Activated naive CD4-positive, alpha-beta T cell treated with anti-CD3 and anti-CD28 coated beads, Interleukin-2, amount 50 U/mL, for 24 hours (primary cell): Measurements from ENCODE around the gene OTOP3.

ENCODE experiments used
- H3K27ac Mint-ChIP-seq: one replicate; pipeline ENCODE4 v1.8.0; 2021; ENCODE audit warnings: mild to moderate bottlenecking, mixed read lengths
- H3K27me3 Mint-ChIP-seq: one replicate; pipeline ENCODE4 v1.8.0; 2021; ENCODE audit warnings: mixed read lengths
- H3K36me3 Mint-ChIP-seq: one replicate; pipeline ENCODE4 v1.8.0; 2021; ENCODE audit warnings: mixed read lengths
- H3K4me1 Mint-ChIP-seq: one replicate; pipeline ENCODE4 v1.8.0; 2021; ENCODE audit warnings: mixed read lengths
- H3K4me3 Mint-ChIP-seq: one replicate; pipeline ENCODE4 v1.8.0; 2021; ENCODE audit warnings: mild to moderate bottlenecking, mixed read lengths
- H3K9me3 Mint-ChIP-seq: one replicate; pipeline ENCODE4 v1.8.0; 2021; ENCODE audit warnings: mixed read lengths

The OTOP3 gene

DNA sequence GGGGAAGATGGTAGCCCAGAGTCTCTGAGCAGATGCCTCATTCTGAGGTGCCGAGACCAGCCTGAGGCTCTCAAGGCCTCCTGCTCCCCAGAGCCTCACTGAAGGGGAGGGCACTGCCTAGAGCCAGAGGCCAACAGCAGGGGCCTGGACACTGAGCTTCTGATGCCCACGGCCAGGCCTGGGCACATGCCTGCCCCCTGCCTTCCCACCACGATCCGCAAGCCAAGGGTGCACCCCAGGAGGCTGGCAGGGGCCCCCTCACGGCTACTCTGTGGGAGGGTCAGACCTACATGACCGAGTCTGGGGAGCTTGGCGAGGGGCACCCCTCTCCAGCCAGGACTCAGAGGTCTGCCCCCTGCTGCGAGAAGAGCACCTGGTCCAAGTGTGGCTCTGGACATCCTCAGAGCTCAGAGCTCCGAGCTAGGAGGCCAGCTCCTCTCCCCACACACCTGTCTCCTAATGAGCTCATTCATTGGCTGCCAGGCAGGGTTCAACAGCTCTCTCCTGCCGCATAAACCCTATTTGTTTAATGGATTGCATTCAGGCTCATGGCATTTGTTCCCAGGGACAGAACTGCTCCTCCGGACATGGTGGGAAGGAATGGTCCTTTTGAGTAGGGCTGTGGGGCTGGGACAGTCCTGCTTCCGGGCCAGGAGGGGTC, 13.9 kb downstream of the OTOP3 start:
- H3K9me3 Mint-ChIP-seq = no peaks in the 10 kb centered on the region
- no peak overlapping the region for H3K27ac Mint-ChIP-seq
- no peak overlapping the region for H3K4me3 Mint-ChIP-seq
- no peaks in the 10 kb centered on the region for H3K4me1 Mint-ChIP-seq
- no peaks in the 10 kb centered on the region for H3K27me3 Mint-ChIP-seq
- H3K36me3 Mint-ChIP-seq = no peaks in the 10 kb centered on the region

DNA sequence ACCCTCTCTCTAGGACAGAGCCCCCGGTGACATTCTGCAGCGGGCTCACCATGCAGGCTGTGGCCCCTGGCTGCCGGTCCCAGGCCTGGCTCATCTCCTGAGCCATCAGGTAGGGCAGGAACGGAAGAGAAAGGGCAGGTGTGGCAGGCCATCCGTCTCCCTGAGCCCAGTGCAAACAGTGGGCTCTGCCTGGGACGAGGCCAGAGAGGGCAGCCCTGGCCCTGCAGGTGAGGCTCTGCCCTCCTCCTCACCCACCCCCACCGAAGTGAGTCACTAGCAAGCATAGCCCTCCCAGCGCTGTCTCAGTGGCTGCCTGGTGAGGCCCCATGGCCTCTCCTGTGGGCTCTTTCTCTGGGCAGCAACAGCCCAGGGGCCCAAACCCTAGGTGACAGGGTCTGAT, 14.5 kb downstream of the OTOP3 start:
- Mint-ChIP-seq H3K9me3 (no peaks in the 10 kb centered on the region), H3K4me3 (no peak overlapping the region), H3K27me3 (no peaks in the 10 kb centered on the region), H3K27ac (no peak overlapping the region), H3K36me3 (no peaks in the 10 kb centered on the region), H3K4me1 (no peaks in the 10 kb centered on the region)

DNA sequence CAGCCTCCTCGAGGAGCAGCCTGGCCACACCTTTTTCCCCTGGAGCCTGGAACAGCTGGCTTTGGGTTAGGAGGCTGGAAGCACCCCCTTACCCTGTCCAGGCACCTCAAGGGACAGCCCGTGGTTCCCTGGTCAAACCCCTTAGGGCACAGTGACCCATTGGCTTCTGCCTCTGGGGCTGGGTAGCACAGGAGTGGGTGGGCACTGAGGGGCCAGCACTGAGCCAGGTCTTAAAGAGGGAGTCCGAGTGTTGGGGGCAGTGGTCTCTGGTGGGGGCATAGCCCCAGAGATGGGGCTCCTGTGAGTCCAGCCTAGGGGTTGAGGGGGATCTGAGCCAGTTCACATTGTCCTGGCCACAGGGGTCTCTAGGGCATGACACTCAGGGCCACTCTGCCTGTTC, 15.4 kb downstream of the OTOP3 start:
- no peak overlapping the region for H3K4me3 Mint-ChIP-seq
- no peaks in the 10 kb centered on the region for H3K27me3 Mint-ChIP-seq
- H3K4me1 Mint-ChIP-seq = no peaks in the 10 kb centered on the region
- H3K27ac Mint-ChIP-seq = no peak overlapping the region
- no peaks in the 10 kb centered on the region for H3K36me3 Mint-ChIP-seq
- H3K9me3 Mint-ChIP-seq = no peaks in the 10 kb centered on the region

GRCh38 chr17:74951680-74952421, 16.2 kb downstream of the OTOP3 start:
- H3K27me3 Mint-ChIP-seq = no peaks in the 10 kb centered on the region
- no peaks in the 10 kb centered on the region for H3K4me1 Mint-ChIP-seq

GRCh38 chr17:74952431-74953133, 16.9 kb downstream of the OTOP3 start:
- Mint-ChIP-seq H3K36me3 (no peaks in the 10 kb centered on the region), H3K4me1 (no peaks in the 10 kb centered on the region), H3K9me3 (no peaks in the 10 kb centered on the region), H3K27ac (no peak overlapping the region), H3K27me3 (no peaks in the 10 kb centered on the region), H3K4me3 (no peak overlapping the region)

More at GRCh38 chr17:74951680-74952421, 16.2 kb downstream of the OTOP3 start:
- H3K27ac Mint-ChIP-seq = no peak overlapping the region
- no peaks in the 10 kb centered on the region for H3K36me3 Mint-ChIP-seq
- no peaks in the 10 kb centered on the region for H3K9me3 Mint-ChIP-seq
- no peak overlapping the region for H3K4me3 Mint-ChIP-seq

DNA sequence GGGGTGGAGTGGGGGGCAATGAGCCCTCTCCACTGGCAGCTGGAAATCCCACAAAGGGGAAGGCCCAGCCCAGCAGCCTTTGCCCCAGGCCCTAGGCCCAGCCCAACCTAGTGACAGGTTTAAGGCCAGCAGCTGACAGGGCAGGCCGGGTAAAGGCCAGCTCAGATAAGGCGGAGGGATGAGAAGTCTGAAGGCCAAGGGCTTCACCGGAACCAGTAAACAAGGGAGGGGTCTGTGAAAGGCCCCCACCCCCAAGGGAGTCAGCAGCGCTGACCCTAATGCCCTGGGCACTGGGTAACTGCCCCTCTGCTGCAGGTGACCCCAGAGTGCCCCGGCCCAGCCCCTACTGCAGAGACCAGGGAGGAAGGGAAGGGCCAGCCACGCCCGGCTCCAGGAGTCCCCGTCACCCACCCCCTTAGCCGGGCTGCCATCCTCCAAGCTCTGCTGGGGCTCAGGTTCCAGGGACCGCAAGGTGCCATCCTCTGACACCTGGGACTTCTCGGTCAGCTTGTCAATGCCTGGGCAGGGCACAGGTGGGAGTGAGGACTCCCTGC, 17.5 kb downstream of the OTOP3 start:
- H3K27ac Mint-ChIP-seq = no peak overlapping the region
- H3K9me3 Mint-ChIP-seq = no peaks in the 10 kb centered on the region
- no peaks in the 10 kb centered on the region for H3K36me3 Mint-ChIP-seq
- H3K4me3 Mint-ChIP-seq = no peak overlapping the region
- no peaks in the 10 kb centered on the region for H3K27me3 Mint-ChIP-seq
- no peaks in the 10 kb centered on the region for H3K4me1 Mint-ChIP-seq

DNA sequence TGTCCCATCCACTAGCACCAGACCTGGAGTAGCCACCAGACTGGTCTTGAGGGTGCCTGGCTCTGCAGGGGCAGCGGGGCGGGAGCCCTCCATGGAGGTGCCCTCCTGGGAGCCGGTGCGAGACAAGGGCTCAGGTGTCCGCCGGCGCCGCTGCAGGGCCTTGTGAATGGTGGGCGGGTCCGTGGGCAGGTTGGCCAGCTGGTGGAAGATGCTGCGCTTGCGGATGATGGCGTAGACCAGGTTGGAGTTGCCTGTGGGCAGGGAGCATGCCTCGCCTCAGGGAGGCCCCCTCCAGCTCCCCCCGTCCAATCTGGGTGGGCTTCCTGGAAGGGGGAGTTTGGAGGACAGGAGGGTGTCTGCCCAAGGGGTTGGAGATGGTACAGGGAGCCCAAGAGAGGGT, 18.4 kb downstream of the OTOP3 start:
- Mint-ChIP-seq H3K4me3 (no peak overlapping the region), H3K4me1 (no peaks in the 10 kb centered on the region)

GRCh38 chr17:74954665-74955421, 19.1 kb downstream of the OTOP3 start:
- Mint-ChIP-seq H3K27ac (no peak overlapping the region), H3K27me3 (no peaks in the 10 kb centered on the region), H3K4me1 (no peaks in the 10 kb centered on the region), H3K36me3 (no peaks in the 10 kb centered on the region), H3K4me3 (no peak overlapping the region), H3K9me3 (no peaks in the 10 kb centered on the region)

More for the DNA sequence above, 18.4 kb downstream of the OTOP3 start:
- Mint-ChIP-seq H3K9me3 (no peaks in the 10 kb centered on the region), H3K36me3 (no peaks in the 10 kb centered on the region), H3K27ac (no peak overlapping the region), H3K27me3 (no peaks in the 10 kb centered on the region)

DNA sequence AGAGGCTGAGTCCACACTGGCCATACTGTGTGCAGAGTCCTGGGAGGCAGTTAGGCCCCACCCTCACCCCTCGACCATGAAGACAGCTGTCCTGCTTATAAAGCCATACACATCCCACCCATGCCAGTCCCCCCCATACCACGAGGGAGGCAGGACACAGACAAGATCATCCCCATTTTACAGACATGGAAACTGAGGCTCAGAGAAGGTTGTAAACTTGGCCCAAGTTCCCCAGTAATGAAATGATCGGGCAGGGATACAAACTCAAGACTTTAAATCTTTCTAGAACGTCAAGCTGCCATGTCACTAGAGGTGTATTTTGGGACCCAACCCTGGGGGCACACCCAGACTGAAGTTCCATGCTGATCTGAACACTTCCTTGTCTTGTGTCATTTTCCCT, 20.4 kb downstream of the OTOP3 start:
- H3K36me3 Mint-ChIP-seq = no peaks in the 10 kb centered on the region
- H3K9me3 Mint-ChIP-seq = no peaks in the 10 kb centered on the region
- no peak overlapping the region for H3K4me3 Mint-ChIP-seq
- H3K27me3 Mint-ChIP-seq = no peaks in the 10 kb centered on the region
- no peak overlapping the region for H3K27ac Mint-ChIP-seq
- H3K4me1 Mint-ChIP-seq = no peaks in the 10 kb centered on the region

- H3K27ac Mint-ChIP-seq = no peak overlapping the region
- H3K9me3 Mint-ChIP-seq = no peaks in the 10 kb centered on the region
- H3K4me3 Mint-ChIP-seq = no peak overlapping the region
- no peaks in the 10 kb centered on the region for H3K27me3 Mint-ChIP-seq
- peaks cover 4% of the 10 kb centered on the region for H3K4me1 Mint-ChIP-seq
- no peaks in the 10 kb centered on the region for H3K36me3 Mint-ChIP-seq
Measured at GRCh38 chr17:74957935-74958740, 22.4 kb downstream of the OTOP3 start.

GRCh38 chr17:74959826-74960515, 24.3 kb downstream of the OTOP3 start:
- Mint-ChIP-seq H3K27ac (no peak overlapping the region), H3K4me3 (no peak overlapping the region), H3K27me3 (no peaks in the 10 kb centered on the region), H3K9me3 (no peaks in the 10 kb centered on the region), H3K4me1 (peaks cover 4% of the 10 kb centered on the region), H3K36me3 (no peaks in the 10 kb centered on the region)

GRCh38 chr17:74960570-74961342, 25.1 kb downstream of the OTOP3 start:
- H3K36me3 Mint-ChIP-seq = no peaks in the 10 kb centered on the region
- no peaks in the 10 kb centered on the region for H3K27me3 Mint-ChIP-seq
- H3K9me3 Mint-ChIP-seq = no peaks in the 10 kb centered on the region
- no peak overlapping the region for H3K27ac Mint-ChIP-seq
- peaks cover 4% of the 10 kb centered on the region for H3K4me1 Mint-ChIP-seq
- H3K4me3 Mint-ChIP-seq = no peak overlapping the region

- Mint-ChIP-seq H3K4me3 (no peak overlapping the region), H3K9me3 (no peaks in the 10 kb centered on the region), H3K36me3 (no peaks in the 10 kb centered on the region), H3K4me1 (peaks cover 4% of the 10 kb centered on the region), H3K27ac (no peak overlapping the region), H3K27me3 (no peaks in the 10 kb centered on the region)
Measured at GRCh38 chr17:74961657-74962350, 26.1 kb downstream of the OTOP3 start.
